Activated naive CD4-positive, alpha-beta T cell treated with anti-CD3 and anti-CD28 coated beads, Interleukin-2, amount 50 U/mL, for 16 hours (primary cell): ENCODE results near the gene CSTPP1.
A peak's percentile ranks its signal among the peaks of the same experiment; 100 is the strongest.
"Not testable (repeated sequence)": the region's sequence is repeated elsewhere in the genome, so short reads cannot be mapped to it uniquely, and the experiment has no call there.

ENCODE experiments used
- DNase-seq: peaks from one replicate; pipeline ENCODE4 v3.0.0-alpha.2; 2020

The CSTPP1 gene

DNA sequence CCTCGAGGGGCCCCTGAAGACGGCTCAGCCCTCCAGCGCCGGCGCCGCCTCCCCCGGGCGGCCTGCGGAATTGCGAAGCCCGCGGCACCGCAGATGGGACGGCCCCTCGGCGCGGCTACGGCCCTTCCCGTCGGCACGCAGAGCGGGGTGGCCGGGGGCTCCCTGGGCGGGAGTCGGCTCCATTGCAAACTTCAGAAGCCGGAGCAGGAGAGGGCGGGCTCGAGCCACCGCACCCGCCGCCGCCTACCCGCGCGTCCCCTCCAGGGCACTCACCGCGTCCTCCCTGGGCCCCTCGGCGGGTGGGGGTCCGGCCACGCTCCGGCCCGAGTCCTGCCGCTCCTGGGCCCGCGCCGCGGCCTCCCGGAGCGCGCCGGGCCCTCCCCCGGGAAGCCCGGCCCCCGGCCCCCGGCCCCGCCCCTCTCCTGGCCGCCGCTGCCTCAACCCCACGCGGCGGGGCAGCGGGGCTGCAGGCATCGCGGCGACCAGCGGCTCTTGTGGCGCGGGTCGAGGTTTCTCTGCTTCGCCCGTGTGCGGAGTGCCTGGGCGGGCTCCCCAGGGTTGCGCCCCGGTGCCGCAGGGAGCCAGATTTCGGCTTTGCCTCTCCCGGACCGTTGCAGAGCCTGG lies 249.6 kb downstream of the CSTPP1 start, which contains the start of gene PACSIN3:
Gene PACSIN3 (minus strand): TSS at position 359 of the 624 bp plus-strand sequence. CDS start 3,707 bp downstream, outside the sequence.
- peak; percentile 46 for DNase-seq

DNA sequence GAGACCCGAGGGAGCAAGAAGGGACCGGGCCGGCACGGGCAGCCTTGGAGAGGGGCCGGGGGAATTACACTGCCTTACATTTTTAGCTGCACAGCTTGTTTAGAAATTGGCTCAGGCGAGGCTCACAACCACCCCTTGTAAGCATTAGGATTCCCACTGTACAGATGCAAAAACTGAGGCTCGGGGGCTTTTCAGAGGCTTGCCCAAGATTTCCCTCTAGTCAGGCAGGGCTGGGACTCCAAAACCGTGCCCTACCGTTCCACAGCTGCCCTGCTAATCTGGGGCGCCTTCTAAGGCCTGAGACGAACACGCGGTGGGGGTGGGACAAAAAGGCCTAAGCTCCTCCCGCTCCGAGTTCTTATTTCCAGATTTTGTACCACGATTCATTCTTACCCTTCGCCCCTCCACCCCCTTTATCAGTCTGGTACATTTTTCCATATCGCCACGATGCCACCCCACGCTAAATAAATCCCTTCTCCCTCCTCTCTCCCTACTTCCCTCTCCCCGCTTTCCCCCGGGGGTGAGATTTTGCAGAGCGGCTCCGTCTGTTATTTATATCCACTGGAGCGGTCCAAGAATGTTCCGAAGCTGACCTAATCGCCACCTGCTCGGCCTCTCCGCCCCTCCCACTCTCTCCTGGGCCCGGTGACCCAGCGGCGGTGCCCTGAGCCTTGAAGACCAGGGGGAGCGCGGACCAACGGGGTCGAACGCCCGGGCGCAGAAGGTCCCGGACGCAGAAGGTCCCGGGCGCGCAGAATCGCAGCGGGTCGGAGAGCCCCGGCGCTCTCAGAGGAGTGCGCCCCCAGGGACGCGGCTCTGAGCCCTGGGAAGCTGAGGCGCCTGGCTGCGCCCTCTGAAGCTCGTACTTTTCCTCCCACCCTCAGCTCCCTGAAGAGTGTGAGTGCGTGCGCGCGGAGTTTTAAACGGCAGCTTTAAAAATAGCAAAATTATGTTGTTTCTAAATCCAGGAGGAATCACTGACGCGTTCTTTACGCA lies 250.4 kb downstream of the CSTPP1 start:
- peak; percentile 65 for DNase-seq

GRCh38 chr11:47187723-47188122 lies 251.2 kb downstream of the CSTPP1 start:
- DNase-seq: no peak

GRCh38 chr11:47188259-47188658 lies 251.7 kb downstream of the CSTPP1 start:
- no peak for DNase-seq

GRCh38 chr11:47189100-47189834 lies 252.7 kb downstream of the CSTPP1 start:
- DNase-seq: no peak

- not testable (repeated sequence) for DNase-seq
Observed at GRCh38 chr11:47191137-47191536, 254.6 kb downstream of the CSTPP1 start.

GRCh38 chr11:47192111-47192510 lies 255.6 kb downstream of the CSTPP1 start:
- DNase-seq: no peak

DNA sequence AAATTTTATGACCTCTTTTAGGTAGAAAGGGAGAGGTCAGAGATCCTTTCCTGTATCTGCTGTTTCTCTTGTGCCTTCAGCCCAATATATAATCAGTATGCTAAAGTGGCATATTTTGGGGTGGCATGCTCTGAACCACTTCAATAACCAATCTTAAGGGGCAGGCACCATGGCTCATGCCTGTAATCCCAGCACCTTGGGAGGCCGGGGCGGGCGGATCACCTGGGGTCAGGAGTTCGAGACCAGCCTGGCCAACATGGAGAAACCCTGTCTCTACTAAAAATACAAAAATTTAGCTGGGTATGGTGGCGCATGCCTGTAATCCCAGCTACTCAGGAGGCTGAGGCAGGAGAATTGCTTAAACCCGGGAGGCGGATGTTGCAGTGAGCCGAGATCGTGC lies 261.6 kb downstream of the CSTPP1 start:
- not testable (repeated sequence) for DNase-seq

- DNase-seq: no peak
Observed at GRCh38 chr11:47201015-47201414, 264.5 kb downstream of the CSTPP1 start.

- DNase-seq: no peak
Observed at GRCh38 chr11:47202576-47202975, 266.0 kb downstream of the CSTPP1 start.

- DNase-seq: no peak
Observed at GRCh38 chr11:47204637-47204989, 268.1 kb downstream of the CSTPP1 start.

- DNase-seq: not testable (repeated sequence)
Observed at GRCh38 chr11:47206577-47206976, 270.0 kb downstream of the CSTPP1 start.

DNA sequence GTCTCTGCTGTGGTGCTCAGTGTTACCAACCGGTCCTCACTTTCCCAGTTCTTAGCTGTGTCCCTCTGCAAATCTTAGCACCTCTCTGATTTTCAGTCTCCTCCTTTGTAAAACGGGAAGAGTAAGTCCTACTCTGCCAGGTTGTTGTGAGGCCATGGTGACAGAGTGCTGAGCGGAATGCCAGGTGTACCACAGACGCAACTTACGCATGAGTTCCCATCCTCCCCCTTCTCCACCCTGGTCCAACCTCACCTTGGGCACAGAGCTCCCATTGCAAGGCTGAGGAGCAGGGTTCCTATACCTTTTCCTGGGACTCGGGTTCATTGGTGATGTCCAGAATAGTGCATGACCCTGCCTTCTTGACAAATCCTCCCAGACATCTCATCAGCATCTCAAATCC lies 270.9 kb downstream of the CSTPP1 start:
- no peak for DNase-seq

DNA sequence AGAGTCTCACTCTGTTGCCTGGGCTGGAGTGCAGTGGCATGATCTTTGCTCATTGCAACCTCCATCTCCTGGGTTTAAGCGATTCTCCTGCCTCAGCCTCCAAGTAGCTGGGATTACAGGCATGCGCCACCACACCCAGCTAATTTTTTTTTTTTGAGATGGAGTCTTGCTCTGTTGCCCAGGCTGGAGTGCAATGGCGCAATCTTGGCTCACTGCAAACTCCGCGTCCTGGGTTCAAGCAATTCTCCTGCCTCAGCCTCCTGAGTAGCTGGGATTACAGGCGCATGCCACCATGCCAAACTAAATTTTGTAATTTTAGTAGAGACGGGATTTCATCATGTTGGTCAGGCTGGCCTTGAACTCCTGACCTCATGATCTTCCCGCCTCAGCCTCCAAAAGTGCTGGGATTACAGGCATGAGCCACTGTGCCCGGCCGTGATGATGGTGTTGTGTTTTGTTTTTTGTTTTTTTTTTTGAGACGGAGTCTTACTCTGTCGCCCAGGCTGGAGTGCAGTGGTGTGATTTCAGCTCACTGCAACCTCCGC lies 271.5 kb downstream of the CSTPP1 start:
- not testable (repeated sequence) for DNase-seq

- no peak for DNase-seq
Observed at GRCh38 chr11:47208628-47209027, 272.1 kb downstream of the CSTPP1 start.
